WTC11 (cell line): Measurements from ENCODE around the gene SLC5A10. TPM values are rescaled to one million over a fixed set of nuclear protein-coding genes. Genes with fewer than 3 reads are reported as not detected.

Experiments used
- ATAC-seq: fragments of 200-7000 bp; cut with Tn5 transposase; 2 replicates; pipeline ENCODE4 v1.10.0; 2021; ENCODE audit warnings: mild to moderate bottlenecking, moderate library complexity
- CTCF ChIA-PET: fragments of 300-600 bp; sonication (Branson Sonifier 250); formaldehyde crosslinking; loops from one replicate; lab custom pipeline; 2021; ENCODE audit warnings: antibody characterized with exemption; lab: Charles Lee
- POLR2A ChIA-PET: fragments of 350-600 bp; sonication (Branson Sonifier 250); formaldehyde crosslinking; loops from one replicate; lab custom pipeline; 2021; ENCODE audit warnings: antibody characterized with exemption; lab: Charles Lee
- DNase-seq: peaks from one replicate; pipeline ENCODE4 v3.0.0; 2021; ENCODE audit warnings: low spot score
- H3K27ac Mint-ChIP-seq: 2 replicates; pipeline ENCODE4 v1.8.0; 2021; ENCODE audit warnings: mixed read lengths
- H3K27me3 Mint-ChIP-seq: 2 replicates; pipeline ENCODE4 v1.8.0; 2021; ENCODE audit warnings: low read depth, mild to moderate bottlenecking, moderate library complexity, mixed read lengths
- H3K36me3 Mint-ChIP-seq: 2 replicates; pipeline ENCODE4 v1.8.0; 2021; ENCODE audit warnings: mixed read lengths
- H3K4me1 Mint-ChIP-seq: 2 replicates; pipeline ENCODE4 v1.8.0; 2022; ENCODE audit warnings: mixed read lengths
- H3K4me3 Mint-ChIP-seq: 2 replicates; pipeline ENCODE4 v1.8.0; 2021; ENCODE audit warnings: mild to moderate bottlenecking, moderate library complexity, mixed read lengths
- H3K9me3 Mint-ChIP-seq: 2 replicates; pipeline ENCODE4 v1.8.0; 2021; ENCODE audit warnings: mixed read lengths
- CTCF ChIP-seq: fragments of 200-600 bp; IDR thresholded peaks from 2 replicates; pipeline ENCODE4 v1.8.0; 2022; ENCODE audit warnings: antibody characterized with exemption
- E2F1 ChIP-seq: sonication (generic); formaldehyde crosslinking; IDR thresholded peaks from 2 replicates; pipeline ENCODE4 v1.8.0; 2022; ENCODE audit warnings: mild to moderate bottlenecking, missing genetic modification reagents
- ELF4 ChIP-seq: sonication (generic); formaldehyde crosslinking; IDR thresholded peaks from 2 replicates; pipeline ENCODE4 v1.8.1; 2022; ENCODE audit warnings: low read depth, mild to moderate bottlenecking, moderate library complexity, missing genetic modification reagents
- ESRRA ChIP-seq: sonication (generic); formaldehyde crosslinking; IDR thresholded peaks from 2 replicates; pipeline ENCODE4 v1.8.1; 2022; ENCODE audit warnings: mild to moderate bottlenecking, missing genetic modification reagents, borderline replicate concordance
- GRHL2 ChIP-seq: fragments of 250-450 bp; sonication (Bioruptor Pico); IDR thresholded peaks from 2 replicates; pipeline ENCODE4 v1.8.0; 2022; ENCODE audit warnings: mild to moderate bottlenecking, moderate library complexity; ENCODE audit not compliant: insufficient replicate concordance, severe bottlenecking
- GTF2I ChIP-seq: fragments of 250-450 bp; sonication (Bioruptor Pico); conservative IDR thresholded peaks from 2 replicates; pipeline ENCODE4 v1.4.0; 2021; ENCODE audit warnings: mild to moderate bottlenecking
- HMGA2 ChIP-seq: fragments of 250-450 bp; sonication (Bioruptor Pico); IDR thresholded peaks from 2 replicates; pipeline ENCODE4 v1.4.0; 2021; ENCODE audit warnings: mild to moderate bottlenecking, moderate library complexity
- IRF2 ChIP-seq: sonication (generic); formaldehyde crosslinking; IDR thresholded peaks from 2 replicates; pipeline ENCODE4 v1.8.0; 2022; ENCODE audit warnings: low read depth, missing genetic modification reagents, borderline replicate concordance
- KAT7 ChIP-seq: sonication (generic); formaldehyde crosslinking; IDR thresholded peaks from 2 replicates; pipeline ENCODE4 v1.8.1; 2023; ENCODE audit warnings: missing genetic modification reagents, mild to moderate bottlenecking, borderline replicate concordance
- MXD4 ChIP-seq: fragments of 250-450 bp; sonication (Bioruptor Pico); IDR thresholded peaks from 2 replicates; pipeline ENCODE4 v1.8.0; 2021; ENCODE audit warnings: mild to moderate bottlenecking, moderate library complexity, borderline replicate concordance
- MYBL2 ChIP-seq: sonication (generic); formaldehyde crosslinking; IDR thresholded peaks from 2 replicates; pipeline ENCODE4 v1.8.1; 2023; ENCODE audit warnings: mild to moderate bottlenecking, moderate library complexity, missing genetic modification reagents
- NR1H2 ChIP-seq: sonication (generic); formaldehyde crosslinking; IDR thresholded peaks from 2 replicates; pipeline ENCODE4 v1.9.0; 2021; ENCODE audit warnings: mild to moderate bottlenecking, moderate library complexity, missing genetic modification reagents
- RELA ChIP-seq: sonication (generic); formaldehyde crosslinking; IDR thresholded peaks from 2 replicates; pipeline ENCODE4 v1.8.1; 2022; ENCODE audit warnings: missing genetic modification reagents, mild to moderate bottlenecking, borderline replicate concordance
- SP1 ChIP-seq: sonication (generic); formaldehyde crosslinking; conservative IDR thresholded peaks from 2 replicates; pipeline ENCODE4 v1.8.1; 2022; ENCODE audit warnings: missing genetic modification reagents
- ZBTB43 ChIP-seq: sonication (generic); formaldehyde crosslinking; IDR thresholded peaks from 2 replicates; pipeline ENCODE4 v1.8.1; 2023; ENCODE audit warnings: mild to moderate bottlenecking, missing genetic modification reagents
- total RNA-seq: library from RNA; stranded (reverse); gene quantifications from 3 replicates; pipeline ENCODE4 v1.2.3, GENCODE V29; 2021
- TF ChIP-seq, protein P1 (sequence below): fragments of 250-450 bp; sonication (Bioruptor Pico); IDR thresholded peaks from 2 replicates; pipeline ENCODE4 v1.9.0; 2021; ENCODE audit warnings: mild to moderate bottlenecking, borderline replicate concordance
- TF ChIP-seq, protein P2 (sequence below): sonication (generic); formaldehyde crosslinking; IDR thresholded peaks from 2 replicates; pipeline ENCODE4 v1.8.0; 2022; ENCODE audit warnings: mild to moderate bottlenecking, missing genetic modification reagents
- TF ChIP-seq, protein P3 (sequence below): sonication (generic); formaldehyde crosslinking; IDR thresholded peaks from 2 replicates; pipeline ENCODE4 v1.8.1; 2023; ENCODE audit warnings: mild to moderate bottlenecking, moderate library complexity, missing genetic modification reagents
- TF ChIP-seq, protein P4 (sequence below): fragments of 250-450 bp; sonication (Bioruptor Pico); conservative IDR thresholded peaks from 2 replicates; pipeline ENCODE4 v1.9.0; 2021; ENCODE audit warnings: mild to moderate bottlenecking

The SLC5A10 gene
- total RNA-seq, 1 experiment from 2014 or later = not detected

- H3K27ac Mint-ChIP-seq = no peak overlapping the region
- POLR2A ChIA-PET = no interaction called here
- H3K4me3 Mint-ChIP-seq = no peak overlapping the region
- no peaks in the 10 kb centered on the region for H3K9me3 Mint-ChIP-seq
- DNase-seq (no peak), ATAC-seq (no peak)
- H3K36me3 Mint-ChIP-seq = no peaks in the 10 kb centered on the region
- H3K4me1 Mint-ChIP-seq = peaks cover 8% of the 10 kb centered on the region
- CTCF ChIA-PET = interaction anchor here (0.7 to 2.6 kb wide), 24 partner anchors 8 to 145 kb away, joined by 3 to 22 read pairs (median 6); partner anchors contain the start of genes FAM83G, PRPSAP2 and SLC5A10
- no peak for TF ChIP-seq MXD4
- TF ChIP-seq, protein P1, sequence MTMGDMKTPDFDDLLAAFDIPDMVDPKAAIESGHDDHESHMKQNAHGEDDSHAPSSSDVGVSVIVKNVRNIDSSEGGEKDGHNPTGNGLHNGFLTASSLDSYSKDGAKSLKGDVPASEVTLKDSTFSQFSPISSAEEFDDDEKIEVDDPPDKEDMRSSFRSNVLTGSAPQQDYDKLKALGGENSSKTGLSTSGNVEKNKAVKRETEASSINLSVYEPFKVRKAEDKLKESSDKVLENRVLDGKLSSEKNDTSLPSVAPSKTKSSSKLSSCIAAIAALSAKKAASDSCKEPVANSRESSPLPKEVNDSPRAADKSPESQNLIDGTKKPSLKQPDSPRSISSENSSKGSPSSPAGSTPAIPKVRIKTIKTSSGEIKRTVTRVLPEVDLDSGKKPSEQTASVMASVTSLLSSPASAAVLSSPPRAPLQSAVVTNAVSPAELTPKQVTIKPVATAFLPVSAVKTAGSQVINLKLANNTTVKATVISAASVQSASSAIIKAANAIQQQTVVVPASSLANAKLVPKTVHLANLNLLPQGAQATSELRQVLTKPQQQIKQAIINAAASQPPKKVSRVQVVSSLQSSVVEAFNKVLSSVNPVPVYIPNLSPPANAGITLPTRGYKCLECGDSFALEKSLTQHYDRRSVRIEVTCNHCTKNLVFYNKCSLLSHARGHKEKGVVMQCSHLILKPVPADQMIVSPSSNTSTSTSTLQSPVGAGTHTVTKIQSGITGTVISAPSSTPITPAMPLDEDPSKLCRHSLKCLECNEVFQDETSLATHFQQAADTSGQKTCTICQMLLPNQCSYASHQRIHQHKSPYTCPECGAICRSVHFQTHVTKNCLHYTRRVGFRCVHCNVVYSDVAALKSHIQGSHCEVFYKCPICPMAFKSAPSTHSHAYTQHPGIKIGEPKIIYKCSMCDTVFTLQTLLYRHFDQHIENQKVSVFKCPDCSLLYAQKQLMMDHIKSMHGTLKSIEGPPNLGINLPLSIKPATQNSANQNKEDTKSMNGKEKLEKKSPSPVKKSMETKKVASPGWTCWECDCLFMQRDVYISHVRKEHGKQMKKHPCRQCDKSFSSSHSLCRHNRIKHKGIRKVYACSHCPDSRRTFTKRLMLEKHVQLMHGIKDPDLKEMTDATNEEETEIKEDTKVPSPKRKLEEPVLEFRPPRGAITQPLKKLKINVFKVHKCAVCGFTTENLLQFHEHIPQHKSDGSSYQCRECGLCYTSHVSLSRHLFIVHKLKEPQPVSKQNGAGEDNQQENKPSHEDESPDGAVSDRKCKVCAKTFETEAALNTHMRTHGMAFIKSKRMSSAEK (CRISPR knock-in tag) = no peak
- no peaks in the 10 kb centered on the region for H3K27me3 Mint-ChIP-seq
Observed at GRCh38 chr17:18961634-18962493, 9.9 kb downstream of the SLC5A10 start.

DNA sequence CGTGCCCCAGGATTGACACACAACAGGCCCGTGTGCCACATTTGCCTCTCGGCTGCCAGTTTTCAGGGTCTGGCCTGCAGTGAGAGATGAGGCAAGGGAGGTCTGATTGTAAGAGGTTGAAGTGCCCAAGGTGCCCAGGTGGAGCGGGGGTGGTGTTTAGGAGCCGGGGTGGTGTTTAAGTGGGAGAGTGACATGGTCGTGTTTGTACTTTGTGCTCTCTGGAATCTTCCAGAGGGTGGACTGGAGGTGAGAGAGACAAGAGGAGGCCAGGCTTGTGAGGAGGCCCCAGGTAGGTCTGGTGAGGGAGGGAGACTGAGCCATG lies 10.5 kb downstream of the SLC5A10 start:
- Mint-ChIP-seq H3K4me1 (peaks cover 14% of the 10 kb centered on the region), H3K27me3 (no peaks in the 10 kb centered on the region), H3K9me3 (no peaks in the 10 kb centered on the region), H3K36me3 (no peaks in the 10 kb centered on the region), H3K4me3 (no peak overlapping the region), H3K27ac (no peak overlapping the region)
- ATAC-seq = no peak
- ChIA-PET CTCF (interaction anchor here (0.9 to 2.6 kb wide), 2 partner anchors 10 to 61 kb away, joined by 3 to 20 read pairs; partner anchors contain the start of gene SLC5A10), POLR2A (no interaction called here)
- no peak for DNase-seq
- TF ChIP-seq, protein P2, sequence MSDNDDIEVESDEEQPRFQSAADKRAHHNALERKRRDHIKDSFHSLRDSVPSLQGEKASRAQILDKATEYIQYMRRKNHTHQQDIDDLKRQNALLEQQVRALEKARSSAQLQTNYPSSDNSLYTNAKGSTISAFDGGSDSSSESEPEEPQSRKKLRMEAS (CRISPR knock-in tag) = no peak
- no peak for TF ChIP-seq GRHL2 (CRISPR knock-in tag)
- TF ChIP-seq CTCF = no peak
- no peak for TF ChIP-seq E2F1 (CRISPR knock-in tag)
- TF ChIP-seq NR1H2 (CRISPR knock-in tag) = no peak
- TF ChIP-seq IRF2 (CRISPR knock-in tag) = no peak
- TF ChIP-seq, protein P3, sequence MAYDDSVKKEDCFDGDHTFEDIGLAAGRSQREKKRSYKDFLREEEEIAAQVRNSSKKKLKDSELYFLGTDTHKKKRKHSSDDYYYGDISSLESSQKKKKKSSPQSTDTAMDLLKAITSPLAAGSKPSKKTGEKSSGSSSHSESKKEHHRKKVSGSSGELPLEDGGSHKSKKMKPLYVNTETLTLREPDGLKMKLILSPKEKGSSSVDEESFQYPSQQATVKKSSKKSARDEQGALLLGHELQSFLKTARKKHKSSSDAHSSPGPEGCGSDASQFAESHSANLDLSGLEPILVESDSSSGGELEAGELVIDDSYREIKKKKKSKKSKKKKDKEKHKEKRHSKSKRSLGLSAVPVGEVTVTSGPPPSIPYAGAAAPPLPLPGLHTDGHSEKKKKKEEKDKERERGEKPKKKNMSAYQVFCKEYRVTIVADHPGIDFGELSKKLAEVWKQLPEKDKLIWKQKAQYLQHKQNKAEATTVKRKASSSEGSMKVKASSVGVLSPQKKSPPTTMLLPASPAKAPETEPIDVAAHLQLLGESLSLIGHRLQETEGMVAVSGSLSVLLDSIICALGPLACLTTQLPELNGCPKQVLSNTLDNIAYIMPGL (CRISPR knock-in tag) = no peak
- no peak for TF ChIP-seq MYBL2
- TF ChIP-seq KAT7 (CRISPR knock-in tag) = no peak
- no peak for TF ChIP-seq ESRRA (CRISPR knock-in tag)
- no peak for TF ChIP-seq HMGA2 (CRISPR knock-in tag)
- TF ChIP-seq ZBTB43 = no peak
- TF ChIP-seq GTF2I (CRISPR knock-in tag) = no peak
- no peak for TF ChIP-seq ELF4 (CRISPR knock-in tag)
- no peak for TF ChIP-seq RELA (CRISPR knock-in tag)
- TF ChIP-seq SP1 (CRISPR knock-in tag) = no peak
- TF ChIP-seq, protein P4, sequence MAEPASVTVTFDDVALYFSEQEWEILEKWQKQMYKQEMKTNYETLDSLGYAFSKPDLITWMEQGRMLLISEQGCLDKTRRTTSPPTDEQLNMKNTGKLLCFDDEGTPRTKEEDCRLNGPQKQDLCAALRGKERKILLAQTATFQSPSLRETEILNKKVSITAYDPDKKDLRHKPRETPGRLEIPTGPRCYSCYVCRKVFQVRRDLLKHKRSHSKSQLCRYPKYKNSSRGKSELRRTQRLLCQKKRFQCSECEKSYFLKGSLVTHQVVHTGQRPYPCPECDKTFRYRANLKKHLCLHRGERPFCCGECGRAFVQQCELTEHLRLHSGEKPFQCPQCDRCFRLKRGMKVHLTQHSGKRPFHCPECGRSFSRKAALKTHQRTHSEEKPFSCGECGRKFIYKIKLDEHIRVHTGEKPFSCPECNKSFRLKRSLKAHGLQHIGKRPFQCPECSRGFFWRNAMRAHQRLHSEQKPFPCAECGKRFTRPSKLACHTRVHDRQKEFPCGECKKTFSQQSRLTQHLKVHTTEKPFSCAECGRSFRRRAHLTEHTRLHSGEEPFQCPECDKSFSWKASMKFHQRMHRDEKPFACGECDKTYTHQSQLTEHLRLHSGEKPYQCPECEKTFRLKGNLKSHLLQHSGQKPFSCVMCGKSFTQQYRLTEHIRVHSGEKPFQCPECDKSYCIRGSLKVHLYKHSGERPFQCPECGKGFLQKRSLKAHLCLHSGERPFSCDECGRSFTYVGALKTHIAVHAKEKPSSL (CRISPR knock-in tag) = no peak
